ENCODE measurements around the gene ZC3H13.

GRCh38 chr13:45989607-45990006 is 62.9 kb downstream of the ZC3H13 start:
- TF ChIP-seq CTCF (IDR thresholded peaks at IDR 0.05; ENCODE audit: insufficient read depth, low read length, poor library complexity, severe bottlenecking) (no peak), EZH2phosphoT487 (conservative IDR thresholded peaks at IDR 0.05; ENCODE audit: low read length) (no peak)

Data from SU-DHL-6 (cell line).